Measurements from ENCODE around the gene DPP3.
"Not testable (repeated sequence)": the region's sequence is repeated elsewhere in the genome, so short reads cannot be mapped to it uniquely, and the experiment has no call there.

DPP3 gene

GRCh38 chr11:66529655-66530054 is 49.4 kb downstream of the DPP3 start:
- no peak for DNase-seq (ENCODE audit: low read depth, low spot score)
- TF ChIP-seq FOXP2 (optimal IDR thresholded peaks at IDR 0.05; ENCODE audit: control extremely low read depth, extremely low read length, insufficient read depth) (no peak), POLR2AphosphoS5 (IDR thresholded peaks at IDR 0.05; ENCODE audit: borderline replicate concordance, low read depth, low read length) (no peak), EZH2 (IDR thresholded peaks at IDR 0.05) (no peak)
- no peak overlapping the region for H3K4me3 ChIP-seq

GRCh38 chr11:66530927-66531709 is 50.9 kb downstream of the DPP3 start:
- Histone ChIP-seq H3K9me3 (ENCODE audit: low read depth, low read length) (no peaks in the 10 kb centered on the region), H3K9ac (ENCODE audit: insufficient read length) (no peak overlapping the region)
- TF ChIP-seq FOXP2 (optimal IDR thresholded peaks at IDR 0.05; ENCODE audit: control extremely low read depth, extremely low read length, insufficient read depth) (no peak), POLR2AphosphoS5 (IDR thresholded peaks at IDR 0.05; ENCODE audit: borderline replicate concordance, low read depth, low read length) (no peak), EZH2 (IDR thresholded peaks at IDR 0.05) (no peak)

More at GRCh38 chr11:66529655-66530054, 49.4 kb downstream of the DPP3 start:
- H3K9ac ChIP-seq (ENCODE audit: insufficient read length): no peak overlapping the region
- no peaks in the 10 kb centered on the region for H3K9me3 ChIP-seq (ENCODE audit: low read depth, low read length)
- H3K27ac ChIP-seq: no peak overlapping the region
- H3K36me3 ChIP-seq (ENCODE audit: insufficient read depth, low read length): no peaks in the 10 kb centered on the region

GRCh38 chr11:66531841-66532240 is 51.6 kb downstream of the DPP3 start:
- Histone ChIP-seq H3K36me3 (ENCODE audit: insufficient read depth, low read length) (no peaks in the 10 kb centered on the region), H3K9me3 (ENCODE audit: low read depth, low read length) (no peaks in the 10 kb centered on the region), H3K9ac (ENCODE audit: insufficient read length) (no peak overlapping the region), H3K27ac (no peak overlapping the region), H3K4me3 (no peak overlapping the region)
- TF ChIP-seq EZH2 (IDR thresholded peaks at IDR 0.05) (no peak), POLR2AphosphoS5 (IDR thresholded peaks at IDR 0.05; ENCODE audit: borderline replicate concordance, low read depth, low read length) (no peak), FOXP2 (optimal IDR thresholded peaks at IDR 0.05; ENCODE audit: control extremely low read depth, extremely low read length, insufficient read depth) (no peak)
- DNase-seq (ENCODE audit: low read depth, low spot score): no peak

More at GRCh38 chr11:66530927-66531709, 50.9 kb downstream of the DPP3 start:
- Histone ChIP-seq H3K27ac (no peak overlapping the region), H3K4me3 (no peak overlapping the region), H3K36me3 (ENCODE audit: insufficient read depth, low read length) (no peaks in the 10 kb centered on the region)
- no peak for DNase-seq (ENCODE audit: low read depth, low spot score)

GRCh38 chr11:66532784-66533183 is 52.5 kb downstream of the DPP3 start:
- H3K36me3 ChIP-seq (ENCODE audit: insufficient read depth, low read length): no peaks in the 10 kb centered on the region
- no peak for TF ChIP-seq FOXP2 (optimal IDR thresholded peaks at IDR 0.05; ENCODE audit: control extremely low read depth, extremely low read length, insufficient read depth)
- TF ChIP-seq POLR2AphosphoS5 (IDR thresholded peaks at IDR 0.05; ENCODE audit: borderline replicate concordance, low read depth, low read length): no peak
- TF ChIP-seq EZH2 (IDR thresholded peaks at IDR 0.05): no peak
- H3K27ac ChIP-seq: no peak overlapping the region
- DNase-seq (ENCODE audit: low read depth, low spot score): no peak
- H3K9me3 ChIP-seq (ENCODE audit: low read depth, low read length): no peaks in the 10 kb centered on the region
- no peak overlapping the region for H3K9ac ChIP-seq (ENCODE audit: insufficient read length)
- no peak overlapping the region for H3K4me3 ChIP-seq

GRCh38 chr11:66539170-66539869 is 59.1 kb downstream of the DPP3 start:
- Histone ChIP-seq H3K4me3 (no peak overlapping the region), H3K9ac (ENCODE audit: insufficient read length) (no peak overlapping the region), H3K36me3 (ENCODE audit: insufficient read depth, low read length) (no peaks in the 10 kb centered on the region), H3K27ac (no peak overlapping the region), H3K9me3 (ENCODE audit: low read depth, low read length) (no peaks in the 10 kb centered on the region)
- TF ChIP-seq POLR2AphosphoS5 (IDR thresholded peaks at IDR 0.05; ENCODE audit: borderline replicate concordance, low read depth, low read length) (no peak), FOXP2 (optimal IDR thresholded peaks at IDR 0.05; ENCODE audit: control extremely low read depth, extremely low read length, insufficient read depth) (no peak), EZH2 (IDR thresholded peaks at IDR 0.05) (no peak)
- DNase-seq (ENCODE audit: low read depth, low spot score): no peak

- no peak overlapping the region for H3K4me3 ChIP-seq
- H3K9ac ChIP-seq (ENCODE audit: insufficient read length): no peak overlapping the region
- H3K27ac ChIP-seq: no peak overlapping the region
- H3K36me3 ChIP-seq (ENCODE audit: insufficient read depth, low read length): no peaks in the 10 kb centered on the region
- no peaks in the 10 kb centered on the region for H3K9me3 ChIP-seq (ENCODE audit: low read depth, low read length)
- no peak for TF ChIP-seq POLR2AphosphoS5 (IDR thresholded peaks at IDR 0.05; ENCODE audit: borderline replicate concordance, low read depth, low read length)
- DNase-seq (ENCODE audit: low read depth, low spot score): no peak
Observed at GRCh38 chr11:66539870-66540213, 59.6 kb downstream of the DPP3 start.

- not testable (repeated sequence) for H3K27ac ChIP-seq; DNase-seq (ENCODE audit: low read depth, low spot score); H3K9ac ChIP-seq (ENCODE audit: insufficient read length); H3K4me3 ChIP-seq; H3K36me3 ChIP-seq (ENCODE audit: insufficient read depth, low read length); H3K9me3 ChIP-seq (ENCODE audit: low read depth, low read length)
Observed at GRCh38 chr11:66540598-66540997, 60.4 kb downstream of the DPP3 start.

GRCh38 chr11:66541892-66542291 is 61.7 kb downstream of the DPP3 start:
- no peak for DNase-seq (ENCODE audit: low read depth, low spot score)
- no peak overlapping the region for H3K27ac ChIP-seq
- no peak overlapping the region for H3K9ac ChIP-seq (ENCODE audit: insufficient read length)
- H3K9me3 ChIP-seq (ENCODE audit: low read depth, low read length): no peaks in the 10 kb centered on the region
- no peaks in the 10 kb centered on the region for H3K36me3 ChIP-seq (ENCODE audit: insufficient read depth, low read length)
- no peak overlapping the region for H3K4me3 ChIP-seq
- no peak for TF ChIP-seq FOXP2 (optimal IDR thresholded peaks at IDR 0.05; ENCODE audit: control extremely low read depth, extremely low read length, insufficient read depth)
- TF ChIP-seq EZH2 (IDR thresholded peaks at IDR 0.05): no peak

GRCh38 chr11:66542362-66542761 is 62.1 kb downstream of the DPP3 start:
- no peak for TF ChIP-seq FOXP2 (optimal IDR thresholded peaks at IDR 0.05; ENCODE audit: control extremely low read depth, extremely low read length, insufficient read depth)
- Histone ChIP-seq H3K36me3 (ENCODE audit: insufficient read depth, low read length) (no peaks in the 10 kb centered on the region), H3K9ac (ENCODE audit: insufficient read length) (no peak overlapping the region), H3K9me3 (ENCODE audit: low read depth, low read length) (no peaks in the 10 kb centered on the region), H3K4me3 (no peak overlapping the region), H3K27ac (no peak overlapping the region)
- DNase-seq (ENCODE audit: low read depth, low spot score): no peak

Measured in SK-N-MC (cell line).